Suppressor macrophage treated with lipopolysaccharide for 4 hours (primary cell): ENCODE data around the gene MREG.
A peak's percentile ranks its signal among the peaks of the same experiment; 100 is the strongest.

Source experiments
- DNase-seq: peaks from one replicate; pipeline ENCODE4 v3.0.0-alpha.2; 2020

The MREG gene

GRCh38 chr2:215915441-215915840 lies 97.9 kb downstream of the MREG start:
- peak; percentile 41 for DNase-seq

GRCh38 chr2:215914777-215915165 lies 98.6 kb downstream of the MREG start:
- no peak for DNase-seq

- DNase-seq: no peak
These were observed 99.1 kb downstream of the MREG start for GRCh38 chr2:215914054-215914776.

- DNase-seq: no peak
These were observed 101.0 kb downstream of the MREG start for GRCh38 chr2:215912299-215912842.

- DNase-seq: no peak
These were observed 101.9 kb downstream of the MREG start for GRCh38 chr2:215911301-215912085.

- DNase-seq: no peak
These were observed 103.2 kb downstream of the MREG start for GRCh38 chr2:215910180-215910579.

GRCh38 chr2:215907147-215907546 lies 106.2 kb downstream of the MREG start:
- no peak for DNase-seq

- no peak for DNase-seq
These were observed 106.9 kb downstream of the MREG start for GRCh38 chr2:215906458-215906857.

- no peak for DNase-seq
These were observed 107.7 kb downstream of the MREG start for GRCh38 chr2:215905691-215906090.

GRCh38 chr2:215904101-215904500 lies 109.2 kb downstream of the MREG start:
- peak; percentile 82 for DNase-seq

GRCh38 chr2:215903203-215903602 lies 110.1 kb downstream of the MREG start:
- DNase-seq: peak; percentile 82

- no peak for DNase-seq
These were observed 111.6 kb downstream of the MREG start for GRCh38 chr2:215901796-215902195.

GRCh38 chr2:215900843-215901242 lies 112.5 kb downstream of the MREG start:
- DNase-seq: peak; percentile 43

GRCh38 chr2:215900203-215900611 lies 113.1 kb downstream of the MREG start:
- DNase-seq: peak; percentile 96

- peak; percentile 36 for DNase-seq
These were observed 113.9 kb downstream of the MREG start for GRCh38 chr2:215899141-215900074.

- no peak for DNase-seq
These were observed 115.0 kb downstream of the MREG start for GRCh38 chr2:215898363-215898762.

- no peak for DNase-seq
These were observed 116.4 kb downstream of the MREG start for GRCh38 chr2:215896921-215897320.

- no peak for DNase-seq
These were observed 118.0 kb downstream of the MREG start for GRCh38 chr2:215895330-215895729.
